A549 (cell line): ENCODE results near the gene CFAP91. TPM values are rescaled to one million over a fixed set of nuclear protein-coding genes. Genes with fewer than 3 reads are reported as not detected.

Experiments used
- ATAC-seq, 2 experiments: fragments of 200-7000 bp in 1 of 2; fragments of >200 bp in 1 of 2; cut with Nextera tagmentation in 1 of 2; cut with Tn5 transposase in 1 of 2; 3 replicates each; pipeline versions ENCODE4 v1.8.0 to v1.9.1; 2018 to 2020; ENCODE audit warnings: mild to moderate bottlenecking in 1 of 2, moderate library complexity in 1 of 2
- CTCF ChIA-PET: fragments of 300-600 bp; sonication (Branson Sonifier 250); formaldehyde crosslinking; extraction: SDS; loops from one replicate; lab custom pipeline; 2021; ENCODE audit warnings: antibody characterized with exemption, inconsistent platforms; lab: Yijun Ruan, JAX
- POLR2A ChIA-PET: fragments of 350-600 bp; formaldehyde crosslinking; extraction: SDS; loops from one replicate; lab custom pipeline; 2021; ENCODE audit warnings: antibody characterized with exemption, inconsistent platforms; lab: Yijun Ruan, JAX
- DNase-seq, 2 experiments: peaks; one replicate each; pipeline versions ENCODE4 v3.0.0 to v3.0.0-alpha.2; 2011 to 2016; ENCODE audit warnings: low read depth in 1 of 2, low spot score in 1 of 2
- FAIRE-seq: peaks from 2 replicates; lab custom pipeline; 2011; peaks lifted over from hg19 to GRCh38; lab: Jason Lieb, UNC
- H3K27ac ChIP-seq, 2 experiments: fragments of >200 bp; sonication (Bioruptor Twin); formaldehyde crosslinking; 3 replicates each; pipeline ENCODE4 v1.5.1; 2016 to 2017
- H3K4me1 ChIP-seq: fragments of >200 bp; sonication (Bioruptor Twin); formaldehyde crosslinking; 3 replicates; pipeline ENCODE4 v1.6.1; 2016
- H3K4me2 ChIP-seq: fragments of >200 bp; sonication (Bioruptor Twin); formaldehyde crosslinking; 3 replicates; pipeline ENCODE4 v1.6.1; 2016
- H3K4me3 ChIP-seq: fragments of >200 bp; sonication (Bioruptor Twin); formaldehyde crosslinking; 3 replicates; pipeline ENCODE4 v1.5.1; 2016
- H3K9me3 ChIP-seq: fragments of >200 bp; sonication (Bioruptor Twin); formaldehyde crosslinking; 3 replicates; pipeline ENCODE4 v1.6.1; 2016
- BHLHE40 ChIP-seq: IDR thresholded peaks from 2 replicates; pipeline ENCODE4 v1.6.1; 2012; ENCODE audit warnings: low read depth, low read length, inconsistent platforms
- CHD4 ChIP-seq: fragments of 200-600 bp; sonication (generic); IDR thresholded peaks from 2 replicates; pipeline ENCODE4 v1.6.1; 2016; ENCODE audit warnings: antibody characterized with exemption, mild to moderate bottlenecking, borderline replicate concordance
- EHF ChIP-seq: fragments of 250-450 bp; sonication (Bioruptor Pico); IDR thresholded peaks from 2 replicates; pipeline ENCODE4 v1.5.0; 2020; ENCODE audit warnings: mild to moderate bottlenecking
- EP300 ChIP-seq, 2 experiments: fragments of >200 bp; sonication (Bioruptor Twin); formaldehyde crosslinking; IDR thresholded peaks; 2 replicates in 1 of 2; 3 replicates in 1 of 2; pipeline ENCODE4 v1.6.1; 2016 to 2017
- ESRRA ChIP-seq: fragments of 150-350 bp; IDR thresholded peaks from 2 replicates; pipeline ENCODE4 v1.6.1; 2014; ENCODE audit warnings: mild to moderate bottlenecking, low read length, borderline replicate concordance
- FOSB ChIP-seq: fragments of 250-450 bp; sonication (Bioruptor Pico); IDR thresholded peaks from 2 replicates; pipeline ENCODE4 v1.5.0; 2020; ENCODE audit warnings: mild to moderate bottlenecking, moderate library complexity
- FOSL2 ChIP-seq, 2 experiments: fragments of 450-650 bp in 1 of 2; fragments of >200 bp in 1 of 2; sonication (Bioruptor Twin) in 1 of 2; formaldehyde crosslinking; IDR thresholded peaks; 2 replicates each; pipeline versions ENCODE4 v1.5.0 to v1.6.1; 2016 to 2020; ENCODE audit warnings: mild to moderate bottlenecking in 1 of 2, moderate library complexity in 1 of 2
- HDAC2 ChIP-seq: fragments of 200-600 bp; sonication (generic); IDR thresholded peaks from 2 replicates; pipeline ENCODE4 v1.6.1; 2016
- HOXB13 ChIP-seq: fragments of 250-450 bp; sonication (Bioruptor Pico); IDR thresholded peaks from 2 replicates; pipeline ENCODE4 v1.5.0; 2020; ENCODE audit warnings: low read depth, mild to moderate bottlenecking, moderate library complexity
- HOXB5 ChIP-seq: fragments of 250-450 bp; sonication (Bioruptor Pico); IDR thresholded peaks from 2 replicates; pipeline ENCODE4 v1.5.0; 2020; ENCODE audit warnings: mild to moderate bottlenecking, moderate library complexity
- KDM5A ChIP-seq: fragments of 200-600 bp; sonication (generic); IDR thresholded peaks from 2 replicates; pipeline ENCODE4 v1.6.1; 2016; ENCODE audit warnings: antibody characterized with exemption, mild to moderate bottlenecking
- MYC ChIP-seq: IDR thresholded peaks from 2 replicates; pipeline ENCODE4 v1.6.1; 2012; ENCODE audit warnings: mild to moderate bottlenecking, inconsistent platforms, low read length, improper control_type of control experiment, borderline replicate concordance
- NPAS2 ChIP-seq: fragments of 250-450 bp; sonication (Bioruptor Pico); IDR thresholded peaks from 2 replicates; pipeline ENCODE4 v1.8.0; 2022; ENCODE audit warnings: mild to moderate bottlenecking, moderate library complexity, borderline replicate concordance
- POLR2A ChIP-seq: IDR thresholded peaks from 2 replicates; pipeline ENCODE4 v1.6.1; 2012; ENCODE audit warnings: mild to moderate bottlenecking, low read length
- POLR2AphosphoS2 ChIP-seq: conservative IDR thresholded peaks from 2 replicates; pipeline ENCODE4 v1.6.1; 2012; ENCODE audit warnings: low read length, improper control_type of control experiment, inconsistent platforms
- RAD21 ChIP-seq, 2 experiments: fragments of >200 bp in 1 of 2; sonication (Bioruptor Twin) in 1 of 2; formaldehyde crosslinking in 1 of 2; IDR thresholded peaks in 1 of 2; conservative IDR thresholded peaks in 1 of 2; 2 replicates in 1 of 2; 3 replicates in 1 of 2; pipeline ENCODE4 v1.6.1; 2012 to 2018; ENCODE audit warnings: inconsistent platforms in 1 of 2
- RARB ChIP-seq: fragments of 250-450 bp; sonication (Bioruptor Pico); IDR thresholded peaks from 2 replicates; pipeline ENCODE4 v1.8.0; 2021; ENCODE audit warnings: mild to moderate bottlenecking, moderate library complexity
- RFX5 ChIP-seq: fragments of 450-650 bp; IDR thresholded peaks from 2 replicates; pipeline ENCODE4 v1.7.1; 2014; ENCODE audit warnings: antibody characterized with exemption, mild to moderate bottlenecking, moderate library complexity
- RNF2 ChIP-seq: fragments of 200-600 bp; sonication (generic); IDR thresholded peaks from 2 replicates; pipeline ENCODE4 v1.6.1; 2016; ENCODE audit warnings: low read depth, mild to moderate bottlenecking, antibody characterized with exemption, moderate library complexity, borderline replicate concordance
- SMC3 ChIP-seq: fragments of >200 bp; sonication (Bioruptor Twin); formaldehyde crosslinking; IDR thresholded peaks from 3 replicates; pipeline ENCODE4 v1.6.1; 2018; ENCODE audit warnings: inconsistent platforms
- SREBF2 ChIP-seq: fragments of 450-650 bp; IDR thresholded peaks from 2 replicates; pipeline ENCODE4 v1.6.1; 2014; ENCODE audit warnings: mild to moderate bottlenecking, moderate library complexity
- TFCP2L1 ChIP-seq: fragments of 250-450 bp; sonication (Bioruptor Pico); IDR thresholded peaks from 2 replicates; pipeline ENCODE4 v1.5.0; 2021; ENCODE audit warnings: mild to moderate bottlenecking
- ZFP36 ChIP-seq: fragments of 450-650 bp; IDR thresholded peaks from 2 replicates; pipeline ENCODE4 v1.6.1; 2014; ENCODE audit warnings: borderline replicate concordance; ENCODE audit not compliant: partially characterized antibody
- ZSCAN20 ChIP-seq: fragments of 250-450 bp; sonication (Bioruptor Pico); IDR thresholded peaks from 2 replicates; pipeline ENCODE4 v1.8.0; 2022; ENCODE audit warnings: mild to moderate bottlenecking, moderate library complexity
- WGBS: methylation state at CpG from one replicate; pipeline ENCODE4 v1.1.6; 2017; ENCODE audit errors: missing lambda C conversion rate; 5-methylcytosine and 5-hydroxymethylcytosine counted together
- polyA plus RNA-seq, 4 experiments: library from polyadenylated mRNA; depleted of rRNA in 3 of 4; stranded (reverse); fragments of >200 nt; fragmentation: RNase III in 1 of 4; extraction: RNeasy Plus Mini Kit Qiagen cat#74134 plus additional on column Dnase treatment in 1 of 4; gene quantifications; 2 replicates in 3 of 4; 3 replicates in 1 of 4; pipeline ENCODE4 v1.2.3, GENCODE V29; 2011 to 2017
- TF ChIP-seq, protein P1 (sequence below): fragments of 150-350 bp; IDR thresholded peaks from 2 replicates; pipeline ENCODE4 v1.6.1; 2014; ENCODE audit warnings: low read depth, mild to moderate bottlenecking, low read length
- TF ChIP-seq, protein P2 (sequence below): fragments of >200 bp; sonication (Bioruptor Twin); formaldehyde crosslinking; IDR thresholded peaks from 3 replicates; pipeline ENCODE4 v1.6.1; 2016
- TF ChIP-seq, protein P3 (sequence below): IDR thresholded peaks from 2 replicates; pipeline ENCODE4 v1.6.1; 2012
- TF ChIP-seq, protein P4 (sequence below): IDR thresholded peaks from 2 replicates; pipeline ENCODE4 v1.6.1; 2012; ENCODE audit warnings: low read depth, borderline replicate concordance
- TF ChIP-seq, protein P5 (sequence below): IDR thresholded peaks from 2 replicates; pipeline ENCODE4 v1.6.1; 2012
- TF ChIP-seq, protein P6 (sequence below): fragments of >200 bp; sonication (Bioruptor Twin); formaldehyde crosslinking; IDR thresholded peaks from 3 replicates; pipeline ENCODE4 v1.5.1; 2016

CFAP91 gene
- polyA plus RNA-seq, 2 of the 4 experiments (the other 2 are of a cell fraction): 0.41 to 1.1 TPM

DNA sequence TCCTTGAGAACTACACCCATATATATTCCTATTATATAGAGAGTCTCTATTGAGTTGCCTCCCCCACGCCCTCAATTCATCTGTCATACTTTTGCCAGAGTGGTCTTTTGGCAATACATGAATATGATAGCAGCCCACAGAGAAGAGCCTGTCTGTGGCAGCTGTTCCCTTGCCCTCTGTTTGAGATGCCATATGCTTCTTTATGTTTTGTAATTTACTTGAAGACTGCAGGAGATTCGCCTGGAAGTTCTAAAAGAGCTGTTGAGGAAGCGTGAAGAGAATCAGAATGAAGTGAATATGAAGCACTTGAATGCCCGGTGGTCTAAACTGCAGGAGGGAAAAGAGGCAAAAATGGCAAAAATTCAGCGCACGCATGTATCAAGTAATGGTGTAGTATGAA lies 27.2 kb downstream of the CFAP91 start:
- no peak for TF ChIP-seq HOXB13 (CRISPR knock-in tag)
- no peak for TF ChIP-seq SREBF2
- no peak for TF ChIP-seq EHF (CRISPR knock-in tag)
- TF ChIP-seq HOXB5 (CRISPR knock-in tag): no peak
- no peak for TF ChIP-seq BHLHE40
- no peak for TF ChIP-seq ESRRA
- TF ChIP-seq FOSL2 (IDR thresholded peaks at IDR 0.05): no peak
- TF ChIP-seq FOSL2 (CRISPR knock-in tag; IDR thresholded peaks at IDR 0.05): no peak
- TF ChIP-seq POLR2A: no peak
- TF ChIP-seq KDM5A: no peak
- no peak for TF ChIP-seq SMC3
- no peak for TF ChIP-seq NPAS2 (CRISPR knock-in tag)
- TF ChIP-seq CHD4: no peak
- TF ChIP-seq RARB (CRISPR knock-in tag): no peak
- TF ChIP-seq HDAC2: no peak
- TF ChIP-seq POLR2AphosphoS2: no peak
- TF ChIP-seq, protein P1, sequence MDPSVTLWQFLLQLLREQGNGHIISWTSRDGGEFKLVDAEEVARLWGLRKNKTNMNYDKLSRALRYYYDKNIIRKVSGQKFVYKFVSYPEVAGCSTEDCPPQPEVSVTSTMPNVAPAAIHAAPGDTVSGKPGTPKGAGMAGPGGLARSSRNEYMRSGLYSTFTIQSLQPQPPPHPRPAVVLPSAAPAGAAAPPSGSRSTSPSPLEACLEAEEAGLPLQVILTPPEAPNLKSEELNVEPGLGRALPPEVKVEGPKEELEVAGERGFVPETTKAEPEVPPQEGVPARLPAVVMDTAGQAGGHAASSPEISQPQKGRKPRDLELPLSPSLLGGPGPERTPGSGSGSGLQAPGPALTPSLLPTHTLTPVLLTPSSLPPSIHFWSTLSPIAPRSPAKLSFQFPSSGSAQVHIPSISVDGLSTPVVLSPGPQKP: no peak
- no peak for TF ChIP-seq FOSB
- TF ChIP-seq, protein P2, sequence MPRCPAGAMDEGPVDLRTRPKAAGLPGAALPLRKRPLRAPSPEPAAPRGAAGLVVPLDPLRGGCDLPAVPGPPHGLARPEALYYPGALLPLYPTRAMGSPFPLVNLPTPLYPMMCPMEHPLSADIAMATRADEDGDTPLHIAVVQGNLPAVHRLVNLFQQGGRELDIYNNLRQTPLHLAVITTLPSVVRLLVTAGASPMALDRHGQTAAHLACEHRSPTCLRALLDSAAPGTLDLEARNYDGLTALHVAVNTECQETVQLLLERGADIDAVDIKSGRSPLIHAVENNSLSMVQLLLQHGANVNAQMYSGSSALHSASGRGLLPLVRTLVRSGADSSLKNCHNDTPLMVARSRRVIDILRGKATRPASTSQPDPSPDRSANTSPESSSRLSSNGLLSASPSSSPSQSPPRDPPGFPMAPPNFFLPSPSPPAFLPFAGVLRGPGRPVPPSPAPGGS: no peak
- TF ChIP-seq EP300 (IDR thresholded peaks at IDR 0.05): no peak
- TF ChIP-seq RAD21 (conservative IDR thresholded peaks at IDR 0.05 in 1 of 2, IDR thresholded peaks at IDR 0.05 in 1 of 2): no peak
- TF ChIP-seq, all 56 proteins: peak for 0

DNA sequence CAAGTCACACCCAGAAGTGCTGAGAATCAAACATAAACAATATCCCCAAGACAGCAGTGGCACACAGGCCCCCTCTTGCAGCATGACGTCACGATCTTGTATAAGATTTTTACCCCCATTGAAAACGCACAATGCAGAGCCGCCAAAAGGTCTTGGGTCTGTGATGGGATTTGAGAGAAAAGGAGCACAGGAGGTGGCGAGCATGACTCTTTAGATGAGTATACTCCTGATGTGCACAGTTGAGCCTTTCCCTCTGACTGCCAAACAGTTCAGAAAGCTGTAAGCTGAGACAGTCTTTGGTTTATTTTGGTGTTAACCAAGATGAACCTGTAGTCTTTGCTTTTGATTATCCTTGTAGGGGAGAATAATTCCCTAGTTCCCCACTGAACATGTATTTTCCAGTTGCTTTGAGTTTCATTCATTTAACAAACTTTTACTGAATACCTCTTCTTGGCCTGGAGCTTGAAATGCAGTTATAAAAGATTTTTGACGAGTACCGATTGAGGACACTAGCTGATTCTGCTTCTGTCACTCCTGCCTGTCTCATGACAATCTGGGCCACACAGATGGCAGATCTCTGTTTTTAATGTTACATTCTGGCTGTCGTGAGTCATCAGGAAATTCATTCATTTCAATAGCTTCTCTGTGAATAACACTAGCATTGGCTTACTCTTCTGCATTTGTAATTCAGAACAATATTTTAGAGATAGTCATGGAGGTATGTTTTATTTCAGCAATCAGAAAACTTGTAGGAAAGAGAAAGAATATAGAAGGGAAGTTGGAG lies 28.9 kb downstream of the CFAP91 start:
- POLR2A ChIA-PET: no interaction called here
- TF ChIP-seq ZFP36: no peak
- TF ChIP-seq, protein P2: no peak
- TF ChIP-seq, protein P3, sequence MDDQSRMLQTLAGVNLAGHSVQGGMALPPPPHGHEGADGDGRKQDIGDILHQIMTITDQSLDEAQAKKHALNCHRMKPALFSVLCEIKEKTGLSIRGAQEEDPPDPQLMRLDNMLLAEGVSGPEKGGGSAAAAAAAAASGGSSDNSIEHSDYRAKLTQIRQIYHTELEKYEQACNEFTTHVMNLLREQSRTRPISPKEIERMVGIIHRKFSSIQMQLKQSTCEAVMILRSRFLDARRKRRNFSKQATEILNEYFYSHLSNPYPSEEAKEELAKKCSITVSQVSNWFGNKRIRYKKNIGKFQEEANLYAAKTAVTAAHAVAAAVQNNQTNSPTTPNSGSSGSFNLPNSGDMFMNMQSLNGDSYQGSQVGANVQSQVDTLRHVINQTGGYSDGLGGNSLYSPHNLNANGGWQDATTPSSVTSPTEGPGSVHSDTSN: no peak
- TF ChIP-seq, protein P4, sequence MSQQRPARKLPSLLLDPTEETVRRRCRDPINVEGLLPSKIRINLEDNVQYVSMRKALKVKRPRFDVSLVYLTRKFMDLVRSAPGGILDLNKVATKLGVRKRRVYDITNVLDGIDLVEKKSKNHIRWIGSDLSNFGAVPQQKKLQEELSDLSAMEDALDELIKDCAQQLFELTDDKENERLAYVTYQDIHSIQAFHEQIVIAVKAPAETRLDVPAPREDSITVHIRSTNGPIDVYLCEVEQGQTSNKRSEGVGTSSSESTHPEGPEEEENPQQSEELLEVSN: no peak
- TF ChIP-seq POLR2AphosphoS2: no peak
- TF ChIP-seq, protein P5, sequence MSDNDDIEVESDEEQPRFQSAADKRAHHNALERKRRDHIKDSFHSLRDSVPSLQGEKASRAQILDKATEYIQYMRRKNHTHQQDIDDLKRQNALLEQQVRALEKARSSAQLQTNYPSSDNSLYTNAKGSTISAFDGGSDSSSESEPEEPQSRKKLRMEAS: no peak
- TF ChIP-seq MYC: no peak
- no peak for TF ChIP-seq RNF2
- TF ChIP-seq, protein P6, sequence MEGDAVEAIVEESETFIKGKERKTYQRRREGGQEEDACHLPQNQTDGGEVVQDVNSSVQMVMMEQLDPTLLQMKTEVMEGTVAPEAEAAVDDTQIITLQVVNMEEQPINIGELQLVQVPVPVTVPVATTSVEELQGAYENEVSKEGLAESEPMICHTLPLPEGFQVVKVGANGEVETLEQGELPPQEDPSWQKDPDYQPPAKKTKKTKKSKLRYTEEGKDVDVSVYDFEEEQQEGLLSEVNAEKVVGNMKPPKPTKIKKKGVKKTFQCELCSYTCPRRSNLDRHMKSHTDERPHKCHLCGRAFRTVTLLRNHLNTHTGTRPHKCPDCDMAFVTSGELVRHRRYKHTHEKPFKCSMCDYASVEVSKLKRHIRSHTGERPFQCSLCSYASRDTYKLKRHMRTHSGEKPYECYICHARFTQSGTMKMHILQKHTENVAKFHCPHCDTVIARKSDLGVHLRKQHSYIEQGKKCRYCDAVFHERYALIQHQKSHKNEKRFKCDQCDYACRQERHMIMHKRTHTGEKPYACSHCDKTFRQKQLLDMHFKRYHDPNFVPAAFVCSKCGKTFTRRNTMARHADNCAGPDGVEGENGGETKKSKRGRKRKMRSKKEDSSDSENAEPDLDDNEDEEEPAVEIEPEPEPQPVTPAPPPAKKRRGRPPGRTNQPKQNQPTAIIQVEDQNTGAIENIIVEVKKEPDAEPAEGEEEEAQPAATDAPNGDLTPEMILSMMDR: no peak
- TF ChIP-seq BHLHE40: no peak
- no peak for TF ChIP-seq TFCP2L1 (CRISPR knock-in tag)
- no peak for TF ChIP-seq RFX5
- TF ChIP-seq POLR2A: no peak
- no peak for TF ChIP-seq RAD21 (conservative IDR thresholded peaks at IDR 0.05 in 1 of 2, IDR thresholded peaks at IDR 0.05 in 1 of 2)
- TF ChIP-seq FOSL2 (IDR thresholded peaks at IDR 0.05): no peak
- TF ChIP-seq FOSL2 (CRISPR knock-in tag; IDR thresholded peaks at IDR 0.05): no peak
- TF ChIP-seq ZSCAN20 (CRISPR knock-in tag): no peak

More for the DNA sequence above, 27.2 kb downstream of the CFAP91 start:
- ATAC-seq (no peak), DNase-seq (no peak), FAIRE-seq (no peak)
- Histone ChIP-seq H3K27ac (no peak overlapping the region), H3K9me3 (no peaks in the 10 kb centered on the region), H3K4me3 (no peak overlapping the region), H3K4me1 (no peaks in the 10 kb centered on the region; the same call in 2 of the 3 replicates), H3K4me2 (no peak overlapping the region)
- POLR2A ChIA-PET: no interaction called here
- CTCF ChIA-PET: no interaction called here
- WGBS: 70% methylated on average over 6 of the region's 6 CpGs

More for the DNA sequence above, 28.9 kb downstream of the CFAP91 start:
- no peaks in the 10 kb centered on the region for H3K9me3 ChIP-seq
- FAIRE-seq (no peak), ATAC-seq (no peak), DNase-seq (no peak)
- no peaks in the 10 kb centered on the region; the same call in 2 of the 3 replicates for H3K4me1 ChIP-seq
- no peak overlapping the region for H3K4me2 ChIP-seq
- 76% methylated on average over 8 of the region's 8 CpGs for WGBS
- H3K4me3 ChIP-seq: no peak overlapping the region
- H3K27ac ChIP-seq: no peak overlapping the region
- CTCF ChIA-PET: no interaction called here
